Thyroid gland (tissue), 4 donors: ENCODE measurements around the gene IPO5.

Source experiments
- CTCF ChIP-seq, 6 experiments: fragments of 200-600 bp in 3 of 6; fragments of 450-650 bp in 3 of 6; sonication (generic) in 3 of 6; IDR thresholded peaks; one replicate each; pipeline ENCODE4 v1.5.1; 2016 to 2019; ENCODE audit warnings: antibody characterized with exemption in 6 of 6, mild to moderate bottlenecking in 2 of 6, inconsistent platforms in 1 of 6, moderate library complexity in 1 of 6
- POLR2A ChIP-seq, 2 donors: fragments of 450-650 bp; IDR thresholded peaks; one replicate each; pipeline ENCODE4 v1.6.1; 2017; ENCODE audit warnings: antibody characterized with exemption in 2 of 2, mild to moderate bottlenecking in 2 of 2, moderate library complexity in 1 of 2

GRCh38 chr13:97986835-97987234 lies 33.4 kb downstream of the IPO5 start:
- TF ChIP-seq POLR2A (IDR thresholded peaks at IDR 0.05) (no peak), CTCF (IDR thresholded peaks at IDR 0.05) (no peak)
